ENCODE measurements around the gene TMEM82. TPM values are rescaled to one million over a fixed set of nuclear protein-coding genes. Genes with fewer than 3 reads are reported as not detected.
A peak's percentile ranks its signal among the peaks of the same experiment; 100 is the strongest.

The TMEM82 gene
- total and polyA plus RNA-seq, 12 donors = not detected

DNA sequence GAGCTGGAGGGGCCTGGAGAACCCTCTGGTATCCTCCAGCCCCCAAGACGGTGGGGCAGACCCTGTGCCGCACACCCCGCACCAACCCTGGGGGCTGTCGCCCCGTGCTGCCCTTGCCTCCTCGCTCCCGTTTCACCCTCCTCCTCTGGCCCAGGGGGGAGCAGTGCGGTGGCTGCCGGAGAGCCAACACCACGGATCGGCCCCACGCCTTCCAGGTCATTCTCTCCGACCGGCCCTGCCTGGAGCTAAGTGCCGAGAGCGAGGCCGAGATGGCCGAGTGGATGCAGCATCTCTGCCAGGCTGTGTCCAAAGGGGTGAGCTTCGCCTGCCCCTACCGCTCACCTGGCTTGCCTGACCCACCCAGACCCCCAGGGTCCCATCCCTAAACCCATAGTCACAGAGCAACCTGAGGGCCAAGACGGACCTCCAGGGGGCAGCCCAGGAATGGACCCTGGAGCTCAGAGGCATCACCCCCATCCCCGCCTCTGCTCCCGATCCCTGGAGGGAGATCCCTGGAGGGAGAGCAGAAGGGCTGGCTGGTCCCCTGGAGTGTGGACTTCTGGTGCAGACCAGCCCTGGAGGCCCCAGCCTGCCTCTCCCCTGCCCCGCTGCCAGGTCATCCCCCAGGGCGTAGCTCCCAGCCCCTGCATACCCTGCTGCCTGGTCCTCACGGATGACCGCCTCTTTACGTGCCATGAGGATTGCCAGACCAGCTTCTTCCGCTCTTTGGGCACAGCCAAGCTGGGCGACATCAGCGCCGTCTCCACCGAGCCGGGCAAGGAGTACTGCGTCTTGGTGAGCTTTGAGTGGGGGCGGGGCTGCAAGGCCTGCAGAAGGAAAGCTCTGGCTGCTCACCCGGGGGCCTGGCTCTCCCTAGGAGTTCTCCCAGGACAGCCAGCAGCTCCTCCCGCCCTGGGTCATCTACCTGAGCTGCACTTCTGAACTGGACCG lies 10.3 kb upstream of the TMEM82 start:
- Histone ChIP-seq H3K36me3 (peaks cover 0 to 83% (median 71%) of the 10 kb centered on the region in 9 donors), H3K27ac (peak overlapping the region in 1 of 10 donors; percentile 7), H3K27me3 (no peaks in the 10 kb centered on the region), H3K4me1 (peaks cover 0 to 32% (median 19%) of the 10 kb centered on the region in 9 donors), H3K4me3 (no peak overlapping the region), H3K9me3 (no peaks in the 10 kb centered on the region)
- DNase-seq = no peak
- ATAC-seq = no peak
- TF ChIP-seq, protein P1, sequence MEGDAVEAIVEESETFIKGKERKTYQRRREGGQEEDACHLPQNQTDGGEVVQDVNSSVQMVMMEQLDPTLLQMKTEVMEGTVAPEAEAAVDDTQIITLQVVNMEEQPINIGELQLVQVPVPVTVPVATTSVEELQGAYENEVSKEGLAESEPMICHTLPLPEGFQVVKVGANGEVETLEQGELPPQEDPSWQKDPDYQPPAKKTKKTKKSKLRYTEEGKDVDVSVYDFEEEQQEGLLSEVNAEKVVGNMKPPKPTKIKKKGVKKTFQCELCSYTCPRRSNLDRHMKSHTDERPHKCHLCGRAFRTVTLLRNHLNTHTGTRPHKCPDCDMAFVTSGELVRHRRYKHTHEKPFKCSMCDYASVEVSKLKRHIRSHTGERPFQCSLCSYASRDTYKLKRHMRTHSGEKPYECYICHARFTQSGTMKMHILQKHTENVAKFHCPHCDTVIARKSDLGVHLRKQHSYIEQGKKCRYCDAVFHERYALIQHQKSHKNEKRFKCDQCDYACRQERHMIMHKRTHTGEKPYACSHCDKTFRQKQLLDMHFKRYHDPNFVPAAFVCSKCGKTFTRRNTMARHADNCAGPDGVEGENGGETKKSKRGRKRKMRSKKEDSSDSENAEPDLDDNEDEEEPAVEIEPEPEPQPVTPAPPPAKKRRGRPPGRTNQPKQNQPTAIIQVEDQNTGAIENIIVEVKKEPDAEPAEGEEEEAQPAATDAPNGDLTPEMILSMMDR (IDR thresholded peaks at IDR 0.05) = no peak
- intact Hi-C loops (cut with DNase I) = loop anchor here in 1 of 10 donors (10.0 kb wide), 1 partner anchor 47 kb away; the partner anchor contains the start of gene PLEKHM2
- WGBS, 2 donors = 93 to 95% methylated on average over 39 of the region's 39 CpGs

DNA sequence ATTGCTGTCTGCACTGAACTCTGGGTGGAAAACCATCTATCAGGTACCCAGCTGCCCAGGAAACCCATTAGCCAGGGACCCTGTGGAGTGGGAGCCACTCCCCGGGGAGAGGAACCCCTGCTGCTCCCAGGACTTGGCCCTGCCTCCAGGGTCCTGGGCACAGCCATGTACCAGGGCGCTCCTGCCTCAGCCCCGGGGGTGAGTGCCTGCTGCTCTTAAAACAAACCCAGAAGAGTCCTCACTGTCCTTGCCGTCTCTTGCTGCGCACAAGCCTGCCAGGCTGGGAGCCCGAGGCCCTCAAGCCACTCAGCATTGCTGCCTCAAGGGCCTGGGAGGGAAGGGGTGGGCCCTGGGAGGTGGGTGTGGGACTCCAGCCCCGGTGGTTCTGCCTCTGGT lies 9.6 kb upstream of the TMEM82 start:
- Histone ChIP-seq H3K4me3 (no peak overlapping the region), H3K36me3 (peaks cover 0 to 76% (median 64%) of the 10 kb centered on the region in 9 donors), H3K9me3 (no peaks in the 10 kb centered on the region), H3K4me1 (peaks cover 0 to 34% (median 17%) of the 10 kb centered on the region in 9 donors), H3K27ac (no peak overlapping the region), H3K27me3 (no peaks in the 10 kb centered on the region)
- ATAC-seq (no peak), DNase-seq (no peak)
- intact Hi-C loops (cut with DNase I) = loop anchor here in 1 of 10 donors (10.0 kb wide), 1 partner anchor 48 kb away; the partner anchor contains the start of gene PLEKHM2
- 80 to 81% methylated on average over 7 of the region's 7 CpGs for WGBS, 2 donors
- TF ChIP-seq, protein P1 (IDR thresholded peaks at IDR 0.05) = no peak

DNA sequence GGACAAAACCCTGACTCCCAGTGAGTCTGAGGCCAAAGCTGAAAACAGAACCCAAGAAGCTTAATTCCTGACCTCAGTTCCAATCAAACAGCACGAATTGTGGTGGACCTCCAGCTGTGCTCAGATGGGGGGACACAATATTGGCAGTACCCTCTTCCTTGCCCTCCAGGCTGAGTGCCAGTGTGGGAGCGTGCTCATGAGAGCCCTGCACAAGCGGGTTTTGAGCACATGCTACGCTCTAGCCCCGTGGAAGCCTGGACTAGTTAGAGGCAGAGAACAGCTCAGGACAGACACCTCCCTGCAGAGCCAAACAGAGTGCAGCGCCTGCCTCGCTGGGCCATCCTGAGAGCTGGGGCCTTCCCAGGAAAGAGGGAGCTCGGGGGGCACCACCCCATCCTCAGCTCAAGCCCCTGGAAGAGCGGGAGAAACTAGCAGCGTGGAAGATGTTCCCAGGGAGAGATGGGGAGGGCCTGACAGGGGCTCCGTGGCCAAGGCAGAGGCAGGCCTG lies 9.0 kb upstream of the TMEM82 start:
- Histone ChIP-seq H3K4me3 (no peak overlapping the region), H3K4me1 (peaks cover 0 to 34% (median 21%) of the 10 kb centered on the region in 9 donors), H3K27me3 (no peaks in the 10 kb centered on the region), H3K36me3 (peaks cover 0 to 70% (median 58%) of the 10 kb centered on the region in 9 donors), H3K27ac (no peak overlapping the region), H3K9me3 (no peaks in the 10 kb centered on the region)
- intact Hi-C loops (cut with DNase I) = loop anchor here in 1 of 10 donors (10.0 kb wide), 1 partner anchor 48 kb away; the partner anchor contains the start of gene PLEKHM2
- DNase-seq (no peak), ATAC-seq (no peak)
- WGBS, 2 donors = 90 to 94% methylated on average over 11 of the region's 11 CpGs
- TF ChIP-seq, protein P1 (IDR thresholded peaks at IDR 0.05) = no peak

DNA sequence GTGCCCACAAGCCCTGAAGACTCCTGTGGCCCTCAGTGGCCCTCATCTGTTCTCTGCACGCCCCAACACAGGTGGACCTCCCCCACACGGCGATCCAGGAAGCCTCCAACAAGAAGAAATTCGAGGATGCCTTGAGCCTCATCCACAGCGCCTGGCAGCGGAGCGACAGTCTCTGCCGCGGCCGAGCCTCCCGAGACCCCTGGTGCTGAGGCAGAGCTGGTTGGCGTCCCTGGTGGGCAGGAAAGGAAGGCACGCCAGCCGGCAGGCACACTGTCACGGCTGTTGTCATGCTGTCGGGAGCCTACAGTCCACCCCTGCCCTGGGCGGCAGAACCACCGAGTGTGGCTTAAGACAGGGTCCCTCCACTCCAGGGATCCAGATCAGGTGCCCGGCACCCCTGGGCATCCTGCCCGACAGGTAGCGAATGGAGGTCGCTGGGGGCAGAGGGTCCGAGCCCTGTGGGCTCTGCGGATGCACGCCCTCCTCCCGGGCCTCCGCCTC lies 8.5 kb upstream of the TMEM82 start:
- peaks cover 0 to 34% (median 21%) of the 10 kb centered on the region in 9 donors for H3K4me1 ChIP-seq
- no peak for DNase-seq
- ATAC-seq = no peak
- H3K9me3 ChIP-seq = no peaks in the 10 kb centered on the region
- intact Hi-C loops (cut with DNase I) = loop anchor here in 1 of 10 donors (10.0 kb wide), 1 partner anchor 49 kb away; the partner anchor contains the start of gene PLEKHM2
- H3K27me3 ChIP-seq = no peaks in the 10 kb centered on the region
- WGBS, 2 donors = 89 to 93% methylated on average over 27 of the region's 27 CpGs
- TF ChIP-seq, protein P1 (IDR thresholded peaks at IDR 0.05) = no peak
- H3K4me3 ChIP-seq = no peak overlapping the region
- H3K27ac ChIP-seq = no peak overlapping the region
- peaks cover 0 to 65% (median 53%) of the 10 kb centered on the region in 9 donors for H3K36me3 ChIP-seq

All from heart right ventricle (tissue), 16 donors.